Astrocyte of the spinal cord (primary cell): ENCODE data around the gene CCDC141.
"Not testable (repeated sequence)": the region's sequence is repeated elsewhere in the genome, so short reads cannot be mapped to it uniquely, and the experiment has no call there.

Experiments used
- DNase-seq: peaks from one replicate; pipeline ENCODE4 v3.0.0; 2011; ENCODE audit warnings: low read depth, low spot score
- H3K4me3 ChIP-seq: 2 replicates; pipeline ENCODE4 v1.5.1; 2011; ENCODE audit warnings: low read depth, mild to moderate bottlenecking, low read length, moderate library complexity
- CTCF ChIP-seq: IDR thresholded peaks from 2 replicates; pipeline ENCODE4 v1.5.1; 2012; ENCODE audit warnings: low read depth, mild to moderate bottlenecking, low read length, inconsistent platforms
- in situ Hi-C: cut with HindIII; loops from 2 replicates; pipeline ENCODE4 v1.10.0; 2017; ENCODE audit warnings: low sequenced_read_pairs

The CCDC141 gene

GRCh38 chr2:179057737-179058136 is 7.8 kb upstream of the CCDC141 start:
- DNase-seq, result no peak
- H3K4me3 ChIP-seq, result no peak overlapping the region
- in situ Hi-C loops, result no loop called here
- no peak for TF ChIP-seq CTCF

- H3K4me3 ChIP-seq, DNase-seq, in situ Hi-C loops: not testable (repeated sequence)
Measured at GRCh38 chr2:179053568-179053967, 3.6 kb upstream of the CCDC141 start.

- no peak for TF ChIP-seq CTCF
- DNase-seq, result peak; percentile 12
- in situ Hi-C loops, result no loop called here
- no peak overlapping the region for H3K4me3 ChIP-seq
Measured at GRCh38 chr2:179051250-179051649, 1.3 kb upstream of the CCDC141 start.

GRCh38 chr2:179050755-179051154 is 818 bp upstream of the CCDC141 start:
- in situ Hi-C loops, result no loop called here
- DNase-seq, result no peak
- no peak overlapping the region for H3K4me3 ChIP-seq
- TF ChIP-seq CTCF, result no peak

GRCh38 chr2:179049203-179049545 is 763 bp downstream of the CCDC141 start:
- no peak for DNase-seq
- in situ Hi-C loops, result no loop called here
- no peak overlapping the region for H3K4me3 ChIP-seq
- TF ChIP-seq CTCF, result no peak

- TF ChIP-seq CTCF, result no peak
- H3K4me3 ChIP-seq, result no peak overlapping the region
- in situ Hi-C loops, result no loop called here
- no peak for DNase-seq
Measured at GRCh38 chr2:179048099-179048498, 1.8 kb downstream of the CCDC141 start.

- DNase-seq, H3K4me3 ChIP-seq, in situ Hi-C loops: not testable (repeated sequence)
Measured at GRCh38 chr2:179045602-179046001, 4.3 kb downstream of the CCDC141 start.

- no peak for TF ChIP-seq CTCF
- in situ Hi-C loops, result no loop called here
- DNase-seq, result no peak
Measured at GRCh38 chr2:179044500-179044899, 5.4 kb downstream of the CCDC141 start.

More at GRCh38 chr2:179044500-179044899, 5.4 kb downstream of the CCDC141 start:
- no peak overlapping the region for H3K4me3 ChIP-seq
